Activated naive CD4-positive, alpha-beta T cell treated with Interleukin-2 at 50 U/mL for 16 hours (primary cell): ENCODE measurements around the gene OTOG.

Experiments
- DNase-seq: peaks from one replicate; pipeline ENCODE4 v3.0.0-alpha.2; 2020

The OTOG gene, protein sequence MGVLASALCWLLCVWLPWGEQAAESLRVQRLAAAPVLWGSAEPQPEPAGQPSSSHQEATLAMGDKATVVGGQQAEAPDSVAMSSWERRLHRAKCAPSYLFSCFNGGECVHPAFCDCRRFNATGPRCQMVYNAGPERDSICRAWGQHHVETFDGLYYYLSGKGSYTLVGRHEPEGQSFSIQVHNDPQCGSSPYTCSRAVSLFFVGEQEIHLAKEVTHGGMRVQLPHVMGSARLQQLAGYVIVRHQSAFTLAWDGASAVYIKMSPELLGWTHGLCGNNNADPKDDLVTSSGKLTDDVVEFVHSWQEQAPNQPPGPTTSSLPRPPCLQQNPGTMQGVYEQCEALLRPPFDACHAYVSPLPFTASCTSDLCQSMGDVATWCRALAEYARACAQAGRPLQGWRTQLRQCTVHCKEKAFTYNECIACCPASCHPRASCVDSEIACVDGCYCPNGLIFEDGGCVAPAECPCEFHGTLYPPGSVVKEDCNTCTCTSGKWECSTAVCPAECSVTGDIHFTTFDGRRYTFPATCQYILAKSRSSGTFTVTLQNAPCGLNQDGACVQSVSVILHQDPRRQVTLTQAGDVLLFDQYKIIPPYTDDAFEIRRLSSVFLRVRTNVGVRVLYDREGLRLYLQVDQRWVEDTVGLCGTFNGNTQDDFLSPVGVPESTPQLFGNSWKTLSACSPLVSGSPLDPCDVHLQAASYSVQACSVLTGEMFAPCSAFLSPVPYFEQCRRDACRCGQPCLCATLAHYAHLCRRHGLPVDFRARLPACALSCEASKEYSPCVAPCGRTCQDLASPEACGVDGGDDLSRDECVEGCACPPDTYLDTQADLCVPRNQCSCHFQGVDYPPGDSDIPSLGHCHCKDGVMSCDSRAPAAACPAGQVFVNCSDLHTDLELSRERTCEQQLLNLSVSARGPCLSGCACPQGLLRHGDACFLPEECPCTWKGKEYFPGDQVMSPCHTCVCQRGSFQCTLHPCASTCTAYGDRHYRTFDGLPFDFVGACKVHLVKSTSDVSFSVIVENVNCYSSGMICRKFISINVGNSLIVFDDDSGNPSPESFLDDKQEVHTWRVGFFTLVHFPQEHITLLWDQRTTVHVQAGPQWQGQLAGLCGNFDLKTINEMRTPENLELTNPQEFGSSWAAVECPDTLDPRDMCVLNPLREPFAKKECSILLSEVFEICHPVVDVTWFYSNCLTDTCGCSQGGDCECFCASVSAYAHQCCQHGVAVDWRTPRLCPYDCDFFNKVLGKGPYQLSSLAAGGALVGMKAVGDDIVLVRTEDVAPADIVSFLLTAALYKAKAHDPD (N-terminal part only)

GRCh38 chr11:17547051-17547577, at the start of gene OTOG:
Gene OTOG, plus strand, starts transcription at chr11:17547259. Its CDS starts 114 bp downstream, at chr11:17547373.
- no peak for DNase-seq

DNA sequence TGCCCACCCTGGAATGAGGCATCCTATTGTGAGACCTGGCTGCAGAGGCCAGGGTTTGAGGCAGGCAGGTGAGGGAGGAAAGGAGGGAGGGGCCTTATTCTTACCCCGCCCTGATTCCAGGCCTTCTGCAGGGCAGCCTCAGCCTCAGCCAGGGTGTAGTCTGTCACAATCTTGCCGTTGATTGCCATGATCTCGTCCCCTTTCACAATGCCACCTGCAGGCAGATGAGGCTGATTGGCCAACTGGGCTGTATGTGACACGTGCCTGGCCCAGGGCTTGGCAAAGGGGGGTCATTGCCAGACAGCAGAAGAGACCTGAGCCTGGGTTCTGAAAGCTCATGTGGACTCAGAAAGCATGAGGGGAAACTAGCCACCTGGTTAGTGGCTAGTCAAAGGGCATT, 49.0 kb upstream of the OTOG start:
- no peak for DNase-seq

DNA sequence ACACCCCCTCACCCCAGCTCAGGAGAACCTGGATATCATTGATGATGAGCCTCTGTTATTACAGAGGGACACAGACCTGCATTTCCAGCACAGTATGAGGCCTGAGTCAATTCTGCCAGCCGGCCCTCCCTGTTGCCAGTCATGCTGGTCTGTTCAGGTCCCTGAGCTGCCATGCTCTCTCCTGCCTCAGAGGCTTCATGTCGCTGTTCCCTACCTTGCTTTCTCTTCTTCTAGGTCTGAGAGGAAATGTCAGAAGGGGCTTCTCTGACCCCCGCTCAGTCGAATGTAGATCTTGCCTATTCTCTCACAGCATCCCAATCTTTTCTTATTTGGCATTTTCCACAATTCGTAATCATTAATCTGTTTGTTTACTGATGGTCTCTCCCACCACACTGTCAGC, 48.6 kb upstream of the OTOG start:
- no peak for DNase-seq

- DNase-seq: no peak
Measured at GRCh38 chr11:17500673-17501072, 46.4 kb upstream of the OTOG start.

- no peak for DNase-seq
Measured at GRCh38 chr11:17502630-17503029, 44.4 kb upstream of the OTOG start.

DNA sequence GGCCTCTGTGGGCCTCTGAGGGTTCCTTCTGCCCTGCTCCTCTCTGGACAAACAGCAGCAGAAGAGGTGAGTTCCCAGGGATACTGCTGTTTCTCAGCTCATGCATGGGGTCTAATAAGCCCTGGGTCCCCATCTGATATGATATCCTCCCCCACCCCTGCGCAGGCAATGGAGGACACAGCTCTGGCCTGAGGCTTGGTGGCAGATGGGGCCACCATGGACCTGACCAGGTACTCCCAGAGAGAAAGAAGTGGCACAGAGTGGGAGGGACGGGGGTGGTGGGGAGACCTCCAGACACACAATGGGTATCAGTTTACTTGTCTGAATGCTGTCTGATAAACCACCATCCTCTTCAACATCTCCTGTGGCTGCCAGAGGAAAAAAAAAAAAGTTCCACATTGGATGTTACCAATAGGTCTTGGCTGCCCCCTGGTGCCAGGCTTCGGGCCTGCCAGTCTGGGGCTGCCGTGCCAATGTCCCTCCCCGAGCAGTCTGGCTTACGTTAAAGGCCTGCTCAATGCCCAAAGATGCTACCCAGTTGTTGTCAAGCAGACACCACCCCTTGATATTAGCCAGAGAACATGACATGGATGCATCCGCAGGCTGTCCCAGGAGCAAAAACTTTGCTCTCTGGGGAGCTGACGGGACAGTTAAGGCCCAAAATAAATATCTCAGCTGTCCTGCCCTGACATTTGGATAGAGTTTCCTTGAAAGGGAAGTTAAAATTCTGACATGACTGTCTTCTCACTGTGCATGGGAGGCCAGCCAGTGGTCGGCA, 42.5 kb upstream of the OTOG start:
- DNase-seq: peak; percentile 78

DNA sequence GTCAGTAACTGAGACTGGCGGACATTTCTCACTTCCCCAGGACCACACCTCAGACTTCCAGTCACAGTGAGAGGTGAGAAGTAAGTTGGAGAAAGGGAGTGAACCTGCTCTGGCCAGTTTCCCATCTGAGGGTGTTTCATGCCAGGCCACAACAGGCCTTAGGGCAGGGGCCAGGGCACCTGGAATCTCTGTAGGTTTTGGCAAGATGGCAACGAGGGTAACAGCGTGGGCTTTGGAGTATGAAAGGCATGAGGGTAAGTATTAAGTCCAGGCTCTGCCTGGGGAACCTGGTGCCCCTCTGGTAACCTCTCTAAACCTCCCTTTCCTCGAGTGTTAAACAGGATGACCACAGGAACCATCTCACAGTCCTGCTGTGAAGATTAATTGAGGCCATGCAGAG, 41.9 kb upstream of the OTOG start:
- no peak for DNase-seq

DNA sequence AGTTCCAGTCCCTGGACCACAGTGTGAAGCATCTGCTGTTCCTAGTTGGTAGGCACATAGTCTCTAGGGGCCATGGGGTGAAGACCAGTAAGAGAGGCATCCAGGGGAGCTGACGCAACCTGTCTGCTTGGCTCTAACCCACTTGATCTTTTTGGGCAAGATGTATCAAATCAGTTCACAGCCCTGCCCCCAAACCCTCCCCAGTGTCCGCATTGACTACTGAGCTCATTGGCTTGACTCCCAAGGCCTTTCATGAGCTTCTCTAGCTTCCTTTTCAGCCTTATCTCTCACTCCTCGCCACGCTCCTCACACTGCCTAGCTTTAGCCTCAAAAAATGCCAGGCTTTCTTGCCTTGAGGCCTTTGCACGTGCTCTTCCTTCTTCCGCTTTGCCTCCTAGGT, 40.7 kb upstream of the OTOG start:
- no peak for DNase-seq

- DNase-seq: no peak
Measured at GRCh38 chr11:17506942-17507341, 40.1 kb upstream of the OTOG start.

GRCh38 chr11:17507773-17508172, 39.3 kb upstream of the OTOG start:
- no peak for DNase-seq

DNA sequence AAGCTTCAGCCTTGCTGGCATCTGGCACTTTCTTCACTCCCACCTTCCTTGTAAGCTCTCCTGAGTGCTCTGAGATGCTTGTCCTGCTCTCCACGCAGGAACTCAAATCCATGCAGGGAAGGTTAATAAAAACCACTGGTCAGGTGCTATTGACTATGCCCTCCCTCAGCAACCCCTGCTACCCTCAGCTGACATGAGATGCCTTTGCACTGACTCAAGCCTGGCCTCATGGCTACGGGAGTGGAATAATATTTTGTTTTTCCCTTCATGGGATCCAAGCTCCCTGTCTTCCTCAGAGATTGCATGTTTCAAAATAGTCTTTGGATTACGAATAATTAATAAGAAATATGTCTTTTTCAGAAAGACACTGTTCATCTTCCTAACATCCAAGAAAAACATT, 38.8 kb upstream of the OTOG start:
- DNase-seq: no peak

- no peak for DNase-seq
Measured at GRCh38 chr11:17508791-17509190, 38.3 kb upstream of the OTOG start.

- no peak for DNase-seq
Measured at GRCh38 chr11:17510507-17511206, 36.4 kb upstream of the OTOG start.

GRCh38 chr11:17511571-17511970, 35.5 kb upstream of the OTOG start:
- no peak for DNase-seq

- DNase-seq: no peak
Measured at GRCh38 chr11:17512101-17512500, 35.0 kb upstream of the OTOG start.

- no peak for DNase-seq
Measured at GRCh38 chr11:17513853-17514252, 33.2 kb upstream of the OTOG start.

DNA sequence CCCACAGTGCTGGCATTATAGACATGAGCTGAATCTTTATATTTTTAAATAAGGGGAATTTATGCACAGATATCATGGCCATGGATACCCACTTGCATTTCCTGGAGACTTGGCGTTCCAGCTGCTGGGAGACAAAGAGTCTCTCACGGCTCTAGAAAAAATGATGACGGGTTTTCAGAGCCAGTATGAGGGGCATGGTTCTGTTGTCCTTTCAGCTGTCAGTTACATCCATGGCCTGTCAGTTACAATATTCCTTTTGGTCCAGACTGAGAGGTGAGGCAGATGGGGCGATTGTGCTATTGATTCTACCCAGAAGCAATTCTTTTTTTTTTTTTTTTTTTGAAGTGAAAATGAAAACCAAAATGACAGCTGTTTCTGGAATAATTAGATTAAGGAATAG, 32.6 kb upstream of the OTOG start:
- DNase-seq: no peak

- no peak for DNase-seq
Measured at GRCh38 chr11:17515443-17516176, 31.4 kb upstream of the OTOG start.

GRCh38 chr11:17516551-17517150, 30.4 kb upstream of the OTOG start:
- no peak for DNase-seq

- DNase-seq: no peak
Measured at GRCh38 chr11:17517186-17517585, 29.9 kb upstream of the OTOG start.
